Activated CD8-positive, alpha-beta memory T cell treated with anti-CD3 and anti-CD28 coated beads, Interleukin-2, amount 50 U/mL, for 48 hours (primary cell): Measurements from ENCODE around the gene ENG.
A peak's percentile ranks its signal among the peaks of the same experiment; 100 is the strongest.
"Not testable (repeated sequence)": the region's sequence is repeated elsewhere in the genome, so short reads cannot be mapped to it uniquely, and the experiment has no call there.

ENCODE experiments used
- DNase-seq: peaks from one replicate; pipeline ENCODE4 v3.0.0-alpha.2; 2020

Gene ENG

DNA sequence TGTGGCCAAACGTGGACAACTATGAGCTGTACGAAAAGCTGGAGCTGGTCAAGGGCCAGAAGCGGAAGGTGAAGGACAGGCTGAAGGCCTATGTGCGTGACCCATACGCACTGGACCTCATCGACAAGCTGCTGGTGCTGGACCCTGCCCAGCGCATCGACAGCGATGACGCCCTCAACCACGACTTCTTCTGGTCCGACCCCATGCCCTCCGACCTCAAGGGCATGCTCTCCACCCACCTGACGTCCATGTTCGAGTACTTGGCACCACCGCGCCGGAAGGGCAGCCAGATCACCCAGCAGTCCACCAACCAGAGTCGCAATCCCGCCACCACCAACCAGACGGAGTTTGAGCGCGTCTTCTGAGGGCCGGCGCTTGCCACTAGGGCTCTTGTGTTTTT, 65.3 kb downstream of the ENG start:
- no peak for DNase-seq

DNA sequence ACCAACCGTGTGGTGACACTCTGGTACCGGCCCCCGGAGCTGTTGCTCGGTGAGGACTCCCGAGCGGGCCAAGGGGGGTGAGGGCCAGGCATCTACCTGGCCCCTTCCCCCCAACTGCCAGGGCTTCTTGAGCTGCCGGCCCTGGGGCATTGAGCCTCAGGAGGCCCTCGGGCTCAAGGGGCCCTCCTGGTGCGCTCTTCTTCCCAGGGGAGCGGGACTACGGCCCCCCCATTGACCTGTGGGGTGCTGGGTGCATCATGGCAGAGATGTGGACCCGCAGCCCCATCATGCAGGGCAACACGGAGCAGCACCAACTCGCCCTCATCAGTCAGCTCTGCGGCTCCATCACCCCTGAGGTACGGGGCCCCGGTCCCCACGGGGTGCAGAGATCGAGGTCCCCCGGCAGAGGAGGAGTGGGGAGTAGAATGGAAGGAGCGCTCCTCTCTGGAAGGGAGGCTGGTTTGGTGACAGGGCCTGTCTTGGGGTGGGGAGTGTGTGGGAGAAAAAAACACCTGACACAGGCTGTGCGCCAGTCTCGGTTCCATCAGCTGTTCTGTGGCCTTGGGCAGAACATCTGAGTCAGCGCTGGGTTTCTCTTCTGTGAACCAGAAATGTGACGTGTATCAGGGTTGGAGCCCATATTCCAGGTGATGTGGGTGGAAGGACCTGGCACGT, 66.0 kb downstream of the ENG start:
- peak; percentile 82 for DNase-seq

DNA sequence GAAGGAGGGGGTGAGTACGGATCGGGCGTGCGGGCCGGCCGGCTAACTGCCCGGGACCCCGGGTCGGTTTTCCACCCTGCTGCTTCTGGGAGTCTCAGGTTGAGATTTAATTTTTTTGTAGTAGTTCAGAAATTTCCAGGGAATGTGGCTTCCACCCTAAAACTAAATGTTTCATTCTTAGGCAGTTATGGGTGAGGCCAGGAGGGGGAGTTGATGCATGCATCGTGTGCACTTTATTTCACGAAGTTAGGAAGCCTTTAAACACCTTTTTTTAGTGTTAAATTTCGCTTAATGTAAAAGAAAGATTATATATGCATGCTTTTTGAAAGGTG, 67.7 kb downstream of the ENG start:
- no peak for DNase-seq

DNA sequence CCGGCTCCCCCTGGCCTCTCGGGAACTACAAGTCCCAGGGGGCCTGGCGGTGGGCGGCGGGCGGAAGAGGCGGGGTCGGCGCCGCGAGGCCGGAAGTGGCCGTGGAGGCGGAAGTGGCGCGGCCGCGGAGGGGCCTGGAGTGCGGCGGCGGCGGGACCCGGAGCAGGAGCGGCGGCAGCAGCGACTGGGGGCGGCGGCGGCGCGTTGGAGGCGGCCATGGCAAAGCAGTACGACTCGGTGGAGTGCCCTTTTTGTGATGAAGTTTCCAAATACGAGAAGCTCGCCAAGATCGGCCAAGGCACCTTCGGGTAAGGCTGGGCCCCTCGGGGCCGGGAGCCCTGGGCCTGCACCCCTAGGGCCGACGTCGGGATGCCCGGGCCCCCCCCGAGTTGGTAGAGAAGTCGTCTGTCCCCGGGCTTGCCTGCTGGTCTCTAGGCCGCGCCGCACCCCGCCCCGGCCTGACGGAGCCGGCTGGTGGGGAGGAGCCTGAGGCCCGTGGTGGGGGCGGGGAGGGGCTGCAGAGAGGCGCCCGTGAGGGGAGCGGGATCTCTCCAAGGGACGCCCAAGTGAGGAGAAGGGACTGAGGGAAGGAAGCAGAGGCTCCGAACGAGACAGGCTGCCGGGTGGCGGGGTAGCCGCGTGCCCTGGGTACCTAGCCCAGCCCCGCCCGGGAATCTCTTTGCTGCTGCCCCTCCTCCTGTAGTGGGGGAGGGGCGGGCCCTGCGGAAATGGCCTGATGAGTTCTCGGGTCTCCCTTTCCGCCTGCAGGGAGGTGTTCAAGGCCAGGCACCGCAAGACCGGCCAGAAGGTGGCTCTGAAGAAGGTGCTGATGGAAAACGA, 68.3 kb downstream of the ENG start, which contains the start of gene CDK9:
TSS of gene CDK9 (plus strand) at position 102 of the 840 bp plus-strand sequence. CDS start at position 217, 115 bp downstream.
- DNase-seq: peak; percentile 97

DNA sequence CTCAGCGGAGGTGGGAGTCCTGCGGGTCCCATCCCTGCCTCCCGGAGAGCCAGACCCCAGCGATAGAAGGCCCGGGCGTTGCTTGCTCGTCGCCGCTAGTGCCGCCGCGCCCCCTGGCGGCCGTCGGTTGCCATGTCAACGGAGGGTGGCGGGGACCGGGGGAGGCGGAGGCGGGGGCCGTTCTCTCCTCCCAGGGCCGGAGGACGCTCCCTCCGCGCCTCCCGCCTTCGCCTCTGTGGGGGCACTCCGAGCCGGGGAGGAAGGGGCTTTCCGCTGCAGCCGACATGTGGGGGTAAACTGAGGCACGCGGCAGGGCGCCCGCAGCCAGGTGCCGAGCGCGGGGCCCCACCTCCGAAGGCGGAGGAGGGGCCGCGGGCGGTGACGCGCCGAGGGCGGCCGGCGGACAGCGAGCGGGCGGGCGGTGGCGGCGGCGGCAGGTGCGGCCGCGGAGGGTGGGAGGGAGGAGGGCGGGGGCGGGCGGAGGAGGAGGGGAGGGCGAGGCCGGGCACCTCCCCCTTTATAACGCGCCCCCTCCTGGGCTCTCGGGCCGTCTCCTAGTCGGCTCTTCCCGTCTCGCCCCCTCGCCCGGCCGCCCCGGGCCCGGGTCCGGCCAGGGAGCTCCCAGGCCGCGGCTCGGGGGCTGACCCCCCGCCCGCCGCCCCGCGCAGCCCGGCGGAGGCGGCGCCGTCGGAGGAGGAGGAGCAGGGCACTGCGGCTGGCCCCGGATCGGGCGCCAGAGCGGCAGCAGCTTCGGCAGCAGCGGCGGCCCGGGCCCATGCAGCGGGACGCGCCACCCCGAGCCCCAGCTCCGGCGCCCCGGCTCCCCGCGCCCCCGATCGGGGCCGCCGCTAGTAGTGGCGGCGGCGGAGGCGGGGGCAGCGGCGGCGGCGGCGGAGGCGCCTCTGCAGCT, 69.2 kb downstream of the ENG start:
- peak; percentile 96 for DNase-seq

DNA sequence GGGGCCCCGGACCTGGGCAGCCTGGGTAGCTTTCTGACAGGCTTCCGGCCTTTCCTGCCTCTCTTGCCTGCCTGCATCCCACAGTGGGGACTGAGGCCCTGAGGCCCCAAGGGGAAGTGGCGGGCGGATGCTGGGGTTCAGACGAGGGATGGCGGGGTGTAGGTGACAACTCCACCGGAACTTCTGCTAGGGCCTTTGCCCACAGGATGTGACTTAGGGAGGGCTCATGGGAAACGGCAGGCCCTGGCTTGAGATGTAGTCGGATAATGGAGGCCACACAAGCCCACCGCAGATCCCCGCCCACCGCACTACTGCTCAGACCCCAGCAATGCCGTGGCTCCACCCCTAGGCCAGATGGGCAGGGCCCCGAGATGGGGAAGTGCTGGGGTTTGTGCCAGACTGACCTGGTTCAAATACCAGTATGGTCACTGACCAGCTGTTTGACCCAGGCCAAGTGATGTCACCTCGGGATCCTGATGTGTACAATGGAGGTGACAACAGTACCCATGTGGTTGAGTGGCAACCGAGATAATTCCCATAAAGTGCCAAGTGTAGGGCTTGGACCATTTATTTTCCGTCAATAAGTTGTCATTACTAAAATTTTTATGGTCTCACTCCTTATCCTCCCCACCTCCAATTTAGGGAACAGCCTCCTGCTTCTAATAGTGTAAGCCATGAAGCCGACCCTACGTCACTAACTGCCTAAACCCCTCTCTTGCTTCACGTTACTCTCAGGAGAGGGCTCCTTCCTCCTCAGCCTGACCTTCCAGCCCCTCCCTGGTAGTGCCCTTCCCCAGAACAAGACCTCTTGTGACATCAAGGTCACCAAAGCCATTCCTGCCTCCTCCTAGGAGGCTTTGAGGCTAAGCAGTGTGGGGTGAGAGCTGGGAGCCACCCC, 71.1 kb downstream of the ENG start:
- DNase-seq: peak; percentile 84

DNA sequence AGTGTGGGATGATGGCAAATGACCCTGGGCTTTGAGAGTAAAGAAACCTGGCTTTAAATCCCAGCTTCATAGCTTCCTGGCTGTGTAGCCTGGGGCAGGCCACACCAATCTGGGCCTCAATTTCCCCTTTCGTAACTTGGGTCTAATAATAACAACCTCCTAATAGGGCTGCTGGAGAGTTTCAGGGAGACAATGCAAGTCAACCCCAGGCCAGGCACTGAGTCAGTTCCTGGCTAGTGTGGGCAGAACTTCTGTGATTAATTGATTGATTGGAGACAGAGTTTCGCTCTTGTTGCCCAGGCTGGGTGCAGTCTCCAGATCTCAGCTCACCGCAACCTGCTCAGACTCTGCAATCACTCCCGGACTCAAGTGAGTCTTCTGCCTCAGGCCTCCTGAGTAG, 72.7 kb downstream of the ENG start:
- no peak for DNase-seq

DNA sequence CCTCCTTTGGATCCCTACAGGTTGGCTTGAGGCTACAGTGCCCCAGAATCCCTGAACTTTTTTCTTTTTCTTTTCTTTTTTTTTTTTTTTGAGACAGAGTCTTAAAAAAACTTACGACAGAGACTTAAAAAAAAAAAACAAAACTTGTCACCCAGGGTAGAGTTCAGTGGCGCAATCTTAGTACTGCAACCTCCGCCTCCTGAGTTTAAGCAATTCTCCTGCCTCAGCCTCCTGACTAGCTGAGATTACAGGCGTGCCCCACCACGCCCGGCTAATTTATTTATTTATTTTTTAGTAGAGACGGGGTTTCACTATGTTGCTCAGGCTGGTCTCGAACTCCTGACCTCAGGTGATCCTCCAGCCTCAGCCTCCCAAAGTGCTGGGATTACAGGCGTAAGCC, 73.5 kb downstream of the ENG start:
- not testable (repeated sequence) for DNase-seq

DNA sequence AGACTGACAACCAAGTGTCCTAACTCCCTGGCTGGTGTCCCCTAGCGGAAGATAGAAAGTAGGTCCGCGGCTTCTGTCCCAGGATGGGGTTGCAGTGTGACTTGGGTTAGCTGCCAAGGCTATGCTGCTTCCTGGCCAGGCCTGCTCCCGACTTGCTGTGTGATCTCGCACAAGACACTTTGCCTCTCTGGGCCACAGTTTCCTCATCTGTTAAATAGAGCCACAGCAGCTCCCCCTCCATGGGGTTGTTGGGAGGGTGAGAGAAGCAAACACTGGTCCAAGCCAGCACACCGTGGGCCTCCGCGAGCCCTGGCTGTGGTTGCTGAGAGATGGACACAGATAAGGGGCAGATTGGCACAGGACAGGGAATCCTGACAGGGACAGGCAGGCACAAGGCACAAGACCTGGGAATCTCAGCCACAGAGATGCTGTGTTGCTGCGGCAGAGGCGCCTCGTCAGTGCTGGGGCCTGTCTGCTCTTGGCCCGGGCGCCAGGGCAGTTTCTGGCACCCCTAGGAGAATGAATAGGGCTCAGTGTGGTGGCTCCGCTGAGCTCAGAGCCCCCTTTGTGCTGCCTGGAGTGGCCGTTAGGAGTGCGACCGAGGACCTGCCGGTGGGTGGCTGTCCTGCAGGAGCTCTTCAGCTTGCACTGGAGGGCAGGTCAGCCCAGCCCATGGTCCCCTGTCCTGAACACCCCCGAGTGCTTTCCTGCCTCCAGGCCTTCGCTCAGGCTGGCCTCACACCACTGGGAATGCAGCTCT, 74.2 kb downstream of the ENG start:
- no peak for DNase-seq

DNA sequence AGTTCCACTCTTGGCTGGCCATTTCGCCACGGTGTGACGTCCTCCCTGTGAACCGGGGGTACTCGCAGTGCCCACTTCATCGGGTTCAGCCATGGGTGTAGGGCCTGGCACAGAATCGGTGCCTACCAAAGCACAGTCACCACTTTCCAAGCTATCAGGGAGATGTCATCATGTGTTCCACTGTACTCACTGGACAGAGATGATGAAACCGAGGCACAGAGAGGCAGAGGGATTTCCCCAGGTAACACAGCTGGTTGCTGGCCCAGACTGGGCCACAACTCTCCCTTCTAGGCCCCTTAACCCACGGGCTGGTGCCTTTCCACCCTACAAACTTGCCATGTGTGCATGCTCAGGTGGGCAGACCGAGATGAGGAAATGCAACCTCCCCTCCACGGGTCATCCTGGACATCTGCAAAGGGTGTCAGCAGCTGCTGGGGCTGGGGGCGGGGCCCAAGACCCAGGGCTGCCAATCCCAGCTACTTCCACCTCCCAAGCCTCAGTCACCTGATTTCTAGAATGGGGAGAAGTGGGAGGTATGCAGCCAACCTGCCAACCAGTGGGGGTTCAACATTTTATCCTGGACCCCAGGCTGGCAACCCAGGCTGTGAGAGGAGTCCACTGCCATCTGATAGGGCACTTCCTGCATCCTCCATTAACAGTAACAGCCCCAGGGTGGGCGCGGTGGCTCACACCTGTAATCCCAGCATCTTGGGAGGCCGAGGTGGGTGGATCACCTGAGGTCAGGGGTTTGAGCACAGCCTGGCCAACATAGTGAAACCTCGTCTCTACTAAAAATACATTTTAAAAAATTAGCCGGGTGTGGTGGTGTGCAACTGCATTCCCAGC, 75.1 kb downstream of the ENG start:
- DNase-seq: peak; percentile 77

DNA sequence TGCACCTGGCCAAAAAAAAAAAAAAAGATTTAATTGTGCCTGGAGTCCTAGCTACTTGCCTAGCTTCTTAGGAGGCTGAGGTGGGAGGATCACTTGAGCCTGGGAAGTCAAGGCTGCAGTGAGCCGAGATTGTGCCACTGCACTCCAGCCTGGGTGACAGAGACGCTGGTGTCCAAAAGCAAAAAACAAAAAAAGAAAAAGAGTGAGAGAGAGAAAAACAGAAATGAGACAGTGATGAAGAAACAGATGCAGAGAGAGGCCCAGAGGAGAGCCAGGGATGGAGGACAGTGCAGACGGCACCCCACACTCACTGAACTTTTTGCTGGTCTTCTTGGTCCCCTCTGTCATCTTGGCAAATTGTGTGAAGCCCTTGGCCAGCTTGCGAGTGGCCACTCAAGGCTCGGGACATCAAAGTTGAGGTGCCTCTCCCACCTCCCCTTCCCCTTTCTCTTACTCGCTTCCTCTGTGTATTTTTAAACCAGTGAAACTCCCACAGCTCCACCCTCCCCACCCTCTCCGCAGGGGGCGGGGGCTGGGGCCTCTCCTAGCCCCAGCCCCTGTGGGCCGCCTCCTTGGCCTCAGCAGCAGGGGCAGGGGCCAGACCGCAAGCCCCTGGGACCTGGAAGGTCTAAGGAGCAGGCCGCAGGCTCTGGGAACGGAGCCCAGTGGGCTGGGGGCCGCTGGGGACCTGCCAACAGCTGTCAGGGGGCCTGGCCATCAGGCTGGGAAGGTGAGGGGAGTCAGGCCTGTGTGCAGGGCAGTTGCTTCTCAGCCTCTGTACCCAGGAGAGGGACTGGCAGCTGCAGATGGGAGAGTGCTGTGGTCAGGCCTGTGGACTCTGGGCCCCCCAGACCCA, 76.0 kb downstream of the ENG start, which contains the start of gene SH2D3C:
TSS of gene SH2D3C (minus strand) at position 387 of the 856 bp plus-strand sequence. CDS start at position 348, 39 bp downstream.
- no peak for DNase-seq

DNA sequence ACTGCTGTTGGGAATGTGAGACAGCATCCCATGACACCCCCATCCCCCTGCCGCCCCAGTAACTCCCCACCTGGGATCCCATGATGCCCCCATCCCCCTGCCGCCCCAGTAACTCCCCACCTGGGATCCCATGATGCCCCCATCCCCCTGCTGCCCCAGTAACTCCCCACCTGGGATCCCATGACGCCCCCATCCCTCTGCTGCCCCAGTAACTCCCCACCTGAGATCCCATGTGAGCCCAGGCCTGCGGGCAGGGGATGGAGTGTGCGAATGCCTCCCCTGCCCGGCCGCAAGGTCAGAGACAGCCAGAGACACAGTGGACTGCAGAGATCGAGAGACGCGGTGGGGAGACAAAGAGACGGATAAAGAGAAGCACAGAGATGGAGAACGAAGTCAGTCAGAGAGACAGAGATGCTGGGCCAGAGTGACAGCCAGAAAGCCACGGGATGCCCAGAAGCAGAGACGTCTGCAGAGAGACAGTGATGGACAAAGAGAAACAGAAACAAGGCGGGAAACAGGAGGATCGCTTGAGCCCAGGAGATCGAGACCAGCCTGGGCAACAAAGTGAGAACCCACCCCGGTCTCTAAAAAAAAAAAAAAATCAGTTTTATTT, 77.0 kb downstream of the ENG start:
- DNase-seq: no peak

DNA sequence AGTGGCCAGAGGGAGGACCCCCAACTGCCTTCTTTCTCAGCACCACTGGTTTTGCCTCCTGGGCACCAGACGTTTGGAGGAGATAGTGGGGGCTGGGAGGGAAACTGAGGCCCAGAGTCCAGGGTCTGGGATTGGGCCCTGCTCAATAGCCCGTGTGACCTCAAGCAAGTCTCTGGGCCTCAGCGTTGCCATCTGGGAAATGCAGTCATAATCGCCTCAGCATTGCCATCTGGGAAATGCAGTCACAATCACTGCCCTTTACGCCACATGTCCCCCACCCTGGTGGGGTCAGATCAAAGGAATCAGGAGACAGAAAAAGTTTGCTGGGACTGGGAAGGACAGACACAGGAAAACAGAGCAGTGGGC, 77.6 kb downstream of the ENG start:
- no peak for DNase-seq

DNA sequence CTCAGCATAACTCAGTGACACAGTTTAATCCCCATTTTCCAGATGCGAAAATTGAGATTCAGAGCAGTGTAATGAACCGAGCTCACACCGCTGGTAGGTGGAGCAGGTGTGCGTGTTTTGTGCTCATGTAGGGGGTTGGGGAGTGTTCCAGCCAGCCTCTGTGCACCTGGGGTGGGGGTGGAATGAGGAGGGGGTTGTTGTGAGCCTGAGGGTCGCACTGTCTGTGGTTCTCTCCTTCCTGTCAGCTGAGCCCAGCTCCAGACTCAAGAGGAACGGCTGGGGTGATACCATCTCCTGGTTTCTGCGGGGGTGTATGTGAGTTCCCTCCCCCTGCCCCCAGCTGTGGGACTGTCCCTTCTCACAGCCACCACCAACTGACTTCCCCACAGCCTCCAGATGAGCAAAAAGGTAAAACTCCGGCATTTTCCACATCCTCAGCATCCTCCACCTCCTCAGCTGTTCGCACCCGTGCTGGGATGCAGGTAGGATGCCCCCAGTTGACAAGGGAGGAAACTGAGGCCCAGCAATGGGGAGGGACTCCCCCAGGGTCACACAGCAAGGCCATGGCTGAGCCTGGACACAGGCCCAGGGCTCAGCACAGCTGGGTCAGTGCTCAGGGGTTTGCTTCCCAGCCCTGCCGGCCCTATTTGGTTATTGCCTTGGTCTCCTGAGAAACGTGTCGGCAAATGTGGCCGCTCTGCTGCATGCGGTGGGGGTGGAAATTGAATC, 78.1 kb downstream of the ENG start:
- DNase-seq: no peak

DNA sequence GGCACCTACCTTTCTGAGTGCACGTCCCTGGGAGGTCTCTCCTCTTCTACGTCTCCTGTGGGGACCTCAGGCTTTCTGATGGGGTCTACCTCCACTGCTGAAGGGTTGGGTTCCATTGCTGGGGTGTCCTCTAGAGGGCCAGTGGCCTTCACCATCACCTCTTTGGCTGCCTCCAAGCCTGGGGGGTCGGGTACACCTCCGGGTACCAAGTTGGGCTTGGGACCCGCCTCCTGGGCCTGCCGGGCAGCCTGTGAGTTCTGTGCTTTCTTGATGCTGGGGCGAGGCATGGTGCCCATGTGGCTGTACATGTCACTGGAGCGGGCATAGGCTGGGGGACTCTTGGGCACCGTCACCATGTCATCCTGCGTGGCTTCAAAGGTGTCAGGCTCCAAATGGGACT, 80.5 kb downstream of the ENG start:
- DNase-seq: no peak

DNA sequence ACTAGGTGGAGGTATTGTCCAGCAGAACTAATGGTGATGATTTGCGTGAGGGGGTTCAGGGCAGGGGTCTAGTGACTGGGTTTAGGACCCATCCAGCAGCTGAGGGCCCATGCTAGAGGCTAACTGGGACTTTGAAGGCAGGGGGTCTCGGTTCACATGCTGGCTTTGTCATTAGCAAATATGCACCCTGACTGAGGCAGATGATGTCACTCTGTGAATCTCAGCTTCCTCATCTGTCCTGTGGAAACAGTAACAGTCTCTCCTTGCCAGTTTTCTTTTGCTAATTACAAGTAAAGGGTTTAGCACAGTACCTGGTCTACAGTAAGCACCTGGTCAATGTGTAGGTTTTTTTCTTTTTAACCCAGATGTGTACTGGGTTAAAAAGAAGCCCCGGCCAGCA, 81.2 kb downstream of the ENG start:
- no peak for DNase-seq

DNA sequence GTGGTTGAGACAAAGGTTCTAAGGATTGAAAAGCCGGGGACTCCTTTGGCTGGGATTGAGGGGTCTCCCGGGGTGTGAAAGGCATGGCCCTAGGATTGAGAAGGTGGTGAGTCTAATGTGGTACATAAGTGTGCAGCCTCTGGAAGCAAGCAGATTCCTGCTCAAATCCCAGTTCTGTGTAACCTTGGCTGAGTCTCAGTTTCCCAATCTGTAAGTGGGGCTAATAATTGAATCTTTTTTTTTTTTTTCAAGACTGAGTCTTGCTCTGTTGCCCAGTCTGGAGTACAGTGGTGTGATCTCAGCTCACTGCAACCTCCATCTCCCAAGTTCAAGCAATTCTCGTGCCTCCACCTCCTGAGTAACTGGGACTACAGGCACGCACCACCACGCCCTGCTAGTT, 81.9 kb downstream of the ENG start:
- DNase-seq: no peak

DNA sequence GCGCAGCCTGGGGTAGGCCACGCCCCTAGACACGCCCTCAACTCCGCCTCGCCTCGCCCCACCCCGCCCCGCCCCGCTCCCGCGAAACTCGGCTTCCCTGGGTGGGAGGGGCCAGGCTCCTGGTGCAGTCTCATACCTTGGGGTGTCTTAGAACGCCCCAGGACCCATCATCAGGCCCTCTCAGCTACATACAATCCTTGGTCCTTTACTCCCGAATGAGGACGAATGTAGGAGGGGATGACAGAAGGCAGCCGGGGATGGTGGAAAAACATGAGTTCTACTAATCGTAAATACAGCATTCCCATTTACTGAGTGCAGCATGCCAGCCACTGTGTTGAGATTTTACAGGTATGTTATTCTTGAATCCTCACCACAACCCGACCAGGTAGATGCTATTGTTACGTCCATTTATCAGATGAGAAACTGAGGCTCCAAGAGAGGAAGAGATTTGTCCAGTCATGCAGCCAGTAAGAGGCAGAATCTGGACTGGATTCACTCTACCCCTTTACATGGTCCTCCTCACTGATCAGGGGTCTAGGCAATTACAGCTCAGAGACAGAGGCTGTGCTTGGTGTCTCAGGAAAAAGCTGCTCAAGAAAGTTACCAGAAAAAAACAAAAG, 82.8 kb downstream of the ENG start:
- no peak for DNase-seq
